ENCODE measurements around the gene FABP3.
"Not testable (repeated sequence)": the region's sequence is repeated elsewhere in the genome, so short reads cannot be mapped to it uniquely, and the experiment has no call there.

The FABP3 gene

DNA sequence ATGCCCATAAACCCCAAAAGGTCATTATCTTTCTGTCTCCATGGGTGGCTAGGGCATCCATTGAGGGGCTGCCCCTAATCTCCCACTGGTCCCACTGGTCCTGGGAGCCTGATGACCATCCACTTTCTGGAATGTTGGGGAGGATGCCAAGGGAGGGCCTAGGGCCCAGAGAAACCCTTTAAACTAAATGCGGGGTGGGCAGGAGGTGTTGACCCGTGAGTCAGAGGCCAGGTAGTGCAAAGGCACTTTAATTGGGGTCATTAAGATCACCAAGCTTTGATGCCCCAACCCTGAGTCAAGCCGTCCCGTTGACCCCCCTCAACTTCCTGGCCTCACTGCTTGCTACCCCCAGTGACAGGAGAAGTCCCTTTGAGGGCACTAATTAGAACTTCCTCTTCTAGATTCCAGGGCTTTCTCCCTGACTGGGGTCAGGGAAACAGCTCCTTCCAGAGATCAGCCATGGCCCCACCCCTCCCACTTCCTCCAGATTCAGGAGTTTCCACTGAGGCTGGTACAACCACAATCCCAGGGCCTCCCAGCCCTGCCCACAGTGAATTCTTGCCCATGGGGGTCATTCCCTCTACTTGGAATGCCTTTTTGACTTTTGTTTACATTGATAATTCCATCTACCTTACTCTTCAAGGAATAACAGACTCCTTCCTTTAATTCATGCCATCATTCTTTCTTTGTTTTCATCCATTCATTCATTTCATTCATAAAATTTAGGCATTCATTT is 24.7 kb upstream of the FABP3 start:
- no peak for DNase-seq

DNA sequence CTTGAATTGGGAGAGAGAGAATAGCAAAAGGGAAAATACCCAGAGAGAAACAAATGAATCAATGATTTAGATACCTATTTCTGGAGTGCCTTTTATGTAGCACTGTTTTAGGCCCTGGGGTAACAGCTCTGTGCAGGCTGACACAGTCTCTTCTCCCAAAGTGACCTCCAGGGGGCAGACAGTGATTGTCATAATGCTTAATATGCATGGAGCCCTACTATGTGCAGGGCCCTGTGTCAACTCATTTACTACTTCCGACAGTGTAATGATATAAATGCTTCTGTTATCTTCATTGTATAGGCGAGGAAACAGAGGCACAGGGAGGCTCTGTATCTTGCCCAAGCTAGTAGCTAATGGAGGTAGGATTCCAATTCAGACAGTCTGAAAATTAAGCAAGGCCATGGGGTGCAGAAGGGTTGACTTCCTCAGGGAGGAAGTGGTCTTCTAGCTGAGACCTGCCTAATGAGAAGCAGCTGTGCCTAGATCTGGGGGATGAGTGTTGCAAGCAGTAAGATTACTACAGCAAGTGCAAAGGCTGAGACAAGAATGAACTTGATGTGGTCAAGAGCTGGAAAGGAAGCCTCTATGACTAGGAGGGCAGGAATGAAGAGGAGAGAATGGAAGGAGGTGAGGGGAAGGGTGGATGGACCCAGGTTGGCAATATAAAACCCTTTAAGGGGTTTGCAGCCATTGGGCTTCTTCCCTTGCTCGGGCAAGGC is 23.9 kb upstream of the FABP3 start:
- DNase-seq: peak; percentile 14

DNA sequence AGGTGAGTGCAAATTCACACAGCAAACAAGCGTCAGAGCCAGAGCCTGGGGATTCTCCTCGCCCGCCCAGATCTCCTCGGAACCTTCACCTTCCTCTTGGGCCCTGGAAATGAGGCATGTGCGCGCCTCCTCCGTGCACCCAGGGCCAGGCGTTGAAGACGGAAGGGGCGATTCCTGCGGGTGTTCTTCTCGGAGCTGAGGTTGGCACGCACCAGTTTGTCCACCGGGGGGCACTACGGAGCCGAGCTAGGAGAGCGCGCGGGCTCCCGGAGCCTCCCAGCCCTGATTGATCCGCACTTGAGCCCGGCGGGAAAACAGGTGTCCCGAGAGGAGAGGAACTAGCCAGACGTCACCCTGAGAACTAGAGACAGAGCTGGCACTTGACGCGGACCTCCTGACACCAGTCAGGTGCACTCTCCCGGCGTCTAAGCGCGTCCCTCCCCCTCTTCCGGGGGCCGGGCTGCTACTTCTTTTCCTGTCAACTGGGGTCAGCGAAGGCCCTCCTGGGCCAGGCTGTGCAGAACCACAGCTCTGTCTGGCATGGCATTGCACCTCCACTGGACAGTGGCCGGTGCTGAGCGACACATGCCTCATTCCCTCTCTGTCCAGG is 21.8 kb upstream of the FABP3 start:
- peak; percentile 14 for DNase-seq

DNA sequence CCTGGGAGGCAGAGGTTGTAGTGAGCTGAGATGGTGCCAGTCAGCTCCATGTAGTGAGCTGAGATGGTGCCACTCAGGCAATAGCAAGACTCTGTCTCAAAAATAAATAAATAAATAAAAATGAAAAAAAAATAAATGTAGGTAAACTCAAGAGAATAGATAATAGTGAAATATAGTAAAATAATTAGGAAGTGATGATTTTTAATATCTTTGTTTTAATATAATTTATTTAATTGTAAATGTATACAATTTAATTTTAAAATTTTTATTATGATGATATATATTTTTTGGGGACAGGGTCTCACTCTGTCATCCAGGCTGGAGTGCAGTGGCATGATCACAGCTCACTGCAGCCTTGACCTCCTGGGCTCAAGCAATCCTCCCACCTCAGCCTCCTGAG is 20.6 kb upstream of the FABP3 start:
- DNase-seq: no peak

DNA sequence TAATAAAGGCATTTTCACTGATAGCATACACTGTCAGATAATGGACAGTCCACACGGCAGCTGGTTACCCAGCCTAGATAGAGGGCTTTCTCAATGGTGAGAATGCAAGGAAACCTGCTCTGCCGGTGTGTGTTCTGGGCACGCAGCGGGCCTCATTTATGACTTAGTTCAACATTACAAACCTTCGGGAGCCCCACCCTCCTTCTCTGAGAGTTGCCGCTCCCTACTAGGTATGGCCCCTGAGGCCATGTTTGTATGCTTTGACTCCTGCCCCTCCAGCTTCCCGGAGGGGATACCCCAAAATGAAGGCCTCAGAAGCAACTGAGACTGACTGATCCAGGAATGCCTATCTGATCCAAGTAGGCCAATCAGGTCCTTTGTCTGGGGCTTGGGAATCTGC is 17.2 kb upstream of the FABP3 start:
- DNase-seq: no peak

DNA sequence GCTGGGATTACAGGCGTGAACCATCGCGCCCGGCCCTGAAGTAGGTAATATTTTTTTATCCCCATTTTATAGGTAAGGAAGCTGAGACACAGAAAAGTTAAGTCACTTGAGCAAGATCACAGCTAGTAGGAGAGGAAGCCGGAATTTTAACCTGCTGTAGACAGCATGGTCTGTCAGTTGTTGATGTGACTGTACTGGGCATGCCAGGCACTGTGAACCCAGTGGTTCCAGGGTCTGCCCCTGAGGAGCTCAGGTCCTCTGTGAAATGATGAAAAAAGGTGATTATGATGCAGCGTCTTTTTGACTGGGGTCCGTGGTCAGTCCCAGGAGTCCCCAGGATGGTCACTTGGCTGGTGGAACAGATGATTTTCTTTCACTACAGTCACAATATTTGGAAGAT is 16.7 kb upstream of the FABP3 start:
- no peak for DNase-seq

DNA sequence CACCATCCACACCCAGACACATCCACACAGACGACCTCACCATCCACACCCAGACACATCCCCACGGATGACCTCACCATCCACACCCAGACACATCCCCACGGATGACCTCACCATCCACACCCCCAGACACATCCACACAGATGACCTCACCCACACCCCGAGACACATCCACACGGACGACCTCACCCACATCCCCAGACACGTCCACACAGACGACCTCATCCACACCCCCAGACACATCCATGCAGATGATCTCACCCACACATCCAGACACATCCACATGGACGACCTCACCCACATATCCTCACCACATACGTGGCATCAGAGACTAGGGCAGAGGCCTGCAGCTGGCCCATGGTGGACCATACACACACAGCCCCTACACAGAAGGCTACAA is 14.7 kb upstream of the FABP3 start:
- no peak for DNase-seq

DNA sequence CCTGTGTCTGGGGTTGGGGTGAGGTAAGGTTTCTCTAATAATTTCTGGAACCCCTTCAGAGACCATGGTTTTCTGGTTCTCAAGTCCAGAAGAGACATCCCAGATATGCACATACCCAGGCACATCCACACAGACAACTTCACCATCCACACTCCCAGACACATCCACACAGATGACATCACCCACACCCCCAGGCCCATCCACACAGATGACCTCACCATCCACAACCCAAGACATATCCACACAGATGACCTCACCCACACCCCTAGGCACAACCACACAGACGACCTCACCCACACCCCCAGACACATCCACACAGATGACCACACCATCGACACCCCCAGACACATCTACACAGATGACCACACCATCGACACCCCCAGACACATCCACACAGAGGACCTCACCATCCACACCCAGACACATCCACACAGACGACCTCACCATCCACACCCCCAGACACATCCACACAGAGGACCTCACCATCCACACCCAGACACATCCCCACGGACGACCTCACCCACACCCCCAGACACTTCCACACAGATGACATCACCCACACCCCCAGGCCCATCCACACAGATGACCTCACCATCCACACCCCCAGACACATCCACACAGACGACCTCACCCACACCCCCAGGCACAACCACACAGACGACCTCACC is 13.8 kb upstream of the FABP3 start:
- not testable (repeated sequence) for DNase-seq

DNA sequence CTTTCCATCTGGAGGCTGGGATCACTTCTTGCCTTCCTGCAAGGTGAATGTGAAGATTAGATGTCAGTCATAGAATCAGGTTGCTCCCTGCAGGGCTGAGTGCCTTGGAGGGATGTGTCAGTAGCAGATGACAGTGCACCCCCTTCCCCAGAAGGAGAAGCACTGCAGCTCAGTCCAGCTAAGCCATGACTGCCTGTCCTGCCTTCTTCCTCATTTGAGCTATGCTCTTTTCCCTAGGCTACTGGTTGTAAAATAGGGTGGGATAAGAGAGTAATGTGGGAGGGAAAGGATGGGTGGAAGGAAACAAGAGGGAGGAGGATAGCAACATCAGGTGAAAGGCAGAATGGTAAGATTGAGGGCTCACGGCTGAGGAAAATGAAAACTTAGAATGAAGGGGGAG is 11.1 kb upstream of the FABP3 start:
- no peak for DNase-seq

DNA sequence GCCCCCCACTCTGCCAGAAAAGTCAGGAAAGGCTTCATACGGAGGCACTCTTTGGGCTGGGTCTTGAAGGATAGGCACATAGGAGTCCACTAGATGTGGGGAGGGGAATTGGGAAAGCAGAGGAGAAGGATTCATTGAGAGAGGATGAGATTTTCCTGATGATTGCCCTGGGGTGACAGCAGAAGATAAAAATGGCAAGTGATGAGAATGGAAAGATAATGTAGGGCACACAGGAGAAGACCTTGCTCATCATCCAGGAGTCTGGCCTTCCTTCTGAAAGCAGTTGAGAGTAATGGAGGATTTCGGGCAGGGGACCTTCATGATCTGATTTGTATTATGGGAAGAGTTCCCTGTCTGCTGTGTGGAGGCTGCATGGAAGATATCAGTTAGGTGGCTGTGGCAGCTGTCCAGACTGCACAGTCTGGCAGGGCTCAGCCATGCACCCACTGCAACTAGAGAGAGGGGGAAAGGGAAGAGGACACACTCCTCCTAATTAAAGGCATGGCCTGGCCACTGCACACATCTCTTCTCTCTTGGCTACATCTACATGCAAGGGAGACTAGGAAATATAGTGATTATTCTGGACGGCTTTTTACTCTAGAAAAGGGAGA is 9.6 kb upstream of the FABP3 start:
- DNase-seq: no peak

DNA sequence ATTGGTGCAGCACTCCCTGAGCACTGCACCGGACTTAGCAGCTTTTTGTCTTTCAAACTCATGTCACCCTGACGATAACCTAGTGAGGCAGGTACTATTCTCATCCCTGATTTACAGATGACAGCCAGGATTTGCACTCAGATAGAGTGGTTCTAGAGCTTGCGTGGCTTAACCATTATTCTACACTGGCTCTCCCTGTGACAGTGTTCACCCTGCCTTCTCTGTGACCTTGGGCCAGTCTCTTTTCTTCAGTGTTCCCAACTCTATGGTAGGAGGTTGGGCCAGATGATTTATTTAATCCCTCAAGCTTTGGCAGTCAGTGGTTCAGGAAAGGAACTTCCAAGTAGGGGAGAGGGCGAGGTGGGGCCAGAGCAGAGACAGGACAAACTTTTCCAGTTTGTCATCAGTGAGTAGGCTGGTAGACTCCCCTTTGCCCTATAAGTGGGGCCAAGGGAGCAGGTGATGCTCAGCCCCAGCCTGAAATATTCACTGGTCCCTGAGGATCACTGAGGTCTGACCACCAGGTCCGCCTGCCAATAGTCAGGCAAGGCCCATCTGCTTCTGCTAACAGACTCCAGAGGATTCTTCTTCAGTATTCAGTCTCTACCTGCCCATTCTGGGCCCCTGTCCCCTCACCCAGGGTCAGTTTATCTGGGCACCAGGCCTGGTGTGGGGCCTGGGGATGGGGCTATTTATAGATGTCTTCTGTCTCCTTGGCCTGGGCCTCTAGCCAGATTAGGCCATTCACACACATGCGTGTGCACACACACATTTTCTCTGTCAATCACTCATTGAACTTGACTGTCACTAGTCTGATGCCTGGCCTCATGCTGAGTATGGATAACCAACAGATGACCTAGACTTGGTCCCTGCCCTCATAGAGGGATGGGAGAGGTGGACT is 8.8 kb upstream of the FABP3 start:
- DNase-seq: no peak

DNA sequence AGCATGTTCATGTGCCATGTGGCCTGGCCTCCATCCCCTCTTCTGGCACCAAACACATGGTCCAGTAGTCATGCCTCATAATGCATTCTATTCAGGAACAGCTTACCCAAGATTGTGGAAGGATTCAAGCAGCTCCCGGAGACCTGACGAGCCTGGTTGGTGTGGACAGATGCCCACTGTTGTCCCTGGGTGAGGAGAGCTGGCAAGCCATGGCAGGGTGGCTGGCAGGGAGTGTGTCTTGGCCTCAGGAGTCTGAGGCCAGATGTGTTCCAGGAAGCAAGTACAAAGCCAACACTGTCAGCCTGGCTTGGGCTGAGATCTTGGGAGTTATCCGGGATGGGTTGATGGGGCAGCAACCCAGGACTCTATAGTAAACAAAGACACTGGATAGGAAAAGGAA is 7.3 kb upstream of the FABP3 start:
- no peak for DNase-seq

DNA sequence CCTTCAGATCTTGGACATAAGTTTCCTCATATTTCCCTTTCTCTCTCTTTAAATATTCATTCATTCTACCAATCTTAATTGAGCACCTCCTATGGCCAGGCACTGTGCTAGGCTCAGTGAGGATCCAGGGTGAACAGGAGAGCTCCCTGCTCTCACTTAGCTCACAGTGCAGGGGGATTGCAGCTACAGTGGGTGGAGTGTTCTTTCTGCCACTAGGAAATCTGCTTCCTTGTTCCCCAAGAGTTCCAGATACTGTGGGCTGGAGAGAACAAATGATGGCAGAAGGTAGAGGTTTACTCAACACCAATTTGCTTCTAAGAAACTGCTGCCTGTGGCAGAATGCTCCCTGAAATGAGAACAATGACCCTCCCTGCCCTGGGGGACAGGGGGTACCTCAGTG is 5.1 kb upstream of the FABP3 start:
- DNase-seq: no peak

DNA sequence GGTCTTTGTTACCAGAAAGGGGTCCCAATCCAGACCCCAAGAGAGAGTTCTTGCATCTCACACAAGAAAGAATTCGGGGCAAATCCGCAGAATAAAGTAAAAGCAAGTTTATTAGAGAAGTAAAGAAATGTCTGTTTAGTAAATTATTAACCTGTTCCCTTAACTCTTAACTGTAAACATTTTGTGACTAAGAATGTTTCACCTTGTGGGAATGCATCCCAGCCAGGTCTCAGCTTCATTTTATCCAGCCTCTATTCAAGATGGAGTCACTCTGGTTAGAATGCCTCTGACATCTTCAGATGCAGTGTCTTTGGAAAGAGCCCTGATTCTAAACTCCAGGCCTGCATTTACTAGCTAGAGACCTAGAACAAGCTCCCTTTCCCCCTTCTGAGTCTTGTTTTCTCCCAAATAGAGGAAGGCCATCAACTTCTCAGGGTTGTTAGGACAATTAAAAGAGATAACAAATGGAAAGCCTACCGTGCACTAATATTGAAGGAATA is 4.5 kb upstream of the FABP3 start:
- no peak for DNase-seq

DNA sequence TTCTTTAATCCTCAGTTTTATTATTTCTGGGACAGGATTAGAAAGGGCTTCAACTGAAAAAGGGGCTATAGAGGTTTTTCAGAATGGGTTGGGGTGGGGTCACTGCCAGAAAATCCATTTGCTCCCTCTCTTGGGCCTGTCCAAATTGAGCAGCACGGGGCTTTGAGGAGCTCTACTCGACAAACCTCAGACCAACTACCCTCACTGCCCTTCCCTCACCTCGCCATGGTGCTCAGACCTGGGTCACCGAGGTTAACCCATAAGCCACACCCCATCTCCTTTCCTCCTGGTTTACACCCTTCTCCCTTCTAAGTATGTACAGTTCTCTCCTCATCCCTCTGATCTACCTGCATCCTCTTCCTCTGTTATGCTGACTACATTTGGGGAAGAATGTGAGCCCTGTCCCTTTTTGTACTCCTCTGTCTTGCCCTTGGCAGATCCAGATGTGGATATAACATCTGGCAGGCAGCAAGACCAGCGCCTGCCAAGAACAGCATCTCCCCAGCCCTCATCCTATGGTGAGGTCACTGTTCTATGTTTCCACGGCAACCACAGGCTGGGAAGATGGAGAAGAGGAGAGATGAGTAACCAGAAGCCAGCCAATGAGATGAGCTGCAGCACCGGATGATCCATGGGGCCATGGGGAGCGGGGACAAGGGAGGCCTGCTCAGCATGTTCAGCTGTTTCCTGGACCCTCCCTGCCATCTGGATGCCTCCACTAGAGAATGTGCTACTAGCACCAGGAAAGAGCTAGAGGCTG is 3.7 kb upstream of the FABP3 start:
- no peak for DNase-seq

DNA sequence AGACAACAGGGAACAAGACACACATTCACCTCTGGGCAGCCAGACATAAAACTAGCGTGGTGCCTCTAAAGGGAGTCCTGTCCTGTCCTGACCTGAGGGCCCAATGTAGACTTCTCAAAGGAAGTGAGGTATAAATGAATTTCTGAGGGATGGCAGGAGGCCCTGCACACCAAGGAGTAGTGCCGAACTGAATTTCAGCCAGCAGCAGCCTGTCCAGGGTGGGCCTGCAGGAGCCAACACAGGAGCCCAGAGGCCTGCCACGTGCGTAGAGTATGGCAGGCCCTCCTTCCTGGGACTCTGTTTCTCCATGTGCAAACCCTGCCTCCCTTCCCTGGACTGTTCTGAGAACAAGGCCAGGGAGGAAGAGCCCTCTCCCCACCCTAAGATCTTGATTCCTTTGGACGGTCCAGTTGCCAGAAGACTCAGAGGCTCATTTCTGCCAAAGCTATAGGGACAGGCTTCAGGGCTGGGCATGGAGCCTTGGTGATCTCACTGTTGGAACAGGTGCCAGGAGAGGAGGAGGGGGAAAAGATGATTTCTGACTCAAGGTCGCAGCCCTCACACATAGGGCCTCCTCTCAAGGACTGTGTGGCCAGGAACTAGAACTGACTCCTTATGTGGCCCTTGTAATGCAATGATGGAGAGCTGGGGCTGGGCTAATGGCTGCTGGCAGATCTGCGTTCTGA is 1.8 kb upstream of the FABP3 start:
- DNase-seq: no peak

DNA sequence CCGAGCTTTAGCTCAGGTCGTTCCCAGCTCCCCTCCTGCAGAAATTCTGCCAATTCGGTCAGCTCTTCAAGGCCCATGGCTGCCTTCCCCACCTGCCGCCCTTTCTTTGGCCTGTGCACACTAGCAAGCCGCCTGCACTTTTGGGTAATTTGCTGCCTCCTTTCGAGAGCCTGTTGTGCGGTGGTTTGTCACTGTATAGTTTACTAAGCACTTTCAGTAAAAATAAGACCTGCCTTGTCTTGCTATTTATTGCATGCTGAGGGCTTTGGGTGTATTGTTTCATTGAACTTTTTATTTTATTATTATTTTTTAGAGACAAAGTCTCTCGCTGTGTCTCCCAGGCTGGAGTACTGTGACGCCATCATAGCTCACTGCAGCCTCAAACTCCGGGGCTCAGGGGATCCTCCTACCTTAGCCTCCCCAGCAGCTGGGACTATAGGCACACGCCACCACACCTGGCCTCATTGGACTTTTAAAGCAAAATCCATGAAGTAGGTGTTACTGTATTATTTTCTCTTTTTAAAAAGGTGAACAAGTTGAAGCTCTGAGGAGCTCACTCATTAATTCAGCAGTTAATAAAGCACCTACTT is 1.1 kb upstream of the FABP3 start:
- DNase-seq: no peak

DNA sequence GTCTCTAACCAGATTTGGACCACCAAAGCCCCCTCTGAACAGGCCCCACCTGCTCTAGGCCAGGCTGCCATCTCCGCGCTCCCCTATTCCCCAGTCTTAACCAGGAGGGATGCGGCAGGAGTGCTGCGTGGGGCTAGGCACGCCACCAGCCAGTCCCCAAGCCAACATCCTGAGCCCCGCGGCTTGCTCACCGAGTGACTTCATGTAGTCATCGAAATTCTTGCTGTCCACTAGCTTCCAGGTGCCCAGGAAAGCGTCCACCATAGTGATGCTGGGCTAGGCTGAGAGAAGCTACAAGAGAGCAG is 173 bp downstream of the FABP3 start:
- no peak for DNase-seq

DNA sequence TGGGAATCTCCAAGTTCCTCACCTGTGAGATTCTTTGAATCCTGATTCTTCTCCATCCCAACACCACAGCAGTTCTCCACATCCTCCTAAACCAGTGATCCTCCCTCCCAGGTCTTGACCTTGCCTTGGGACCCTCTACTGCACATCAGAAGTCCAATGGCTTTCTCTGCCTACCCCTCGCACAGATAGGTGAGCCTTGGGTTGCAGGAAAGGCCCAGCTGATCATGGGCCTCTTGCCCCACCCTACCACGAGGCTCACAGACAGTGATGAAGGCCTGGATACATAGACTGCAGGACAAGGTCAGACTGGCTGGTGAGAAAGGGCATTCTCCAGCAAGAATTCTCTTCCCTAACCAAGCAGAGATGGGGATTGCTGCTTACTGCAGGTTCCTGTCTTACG is 825 bp downstream of the FABP3 start:
- no peak for DNase-seq
